GM06990 (cell line): ENCODE data around the gene GPR137.
A peak's percentile ranks its signal among the peaks of the same experiment; 100 is the strongest.
"Not testable (repeated sequence)": the region's sequence is repeated elsewhere in the genome, so short reads cannot be mapped to it uniquely, and the experiment has no call there.

Experiments used
- DNase-seq: peaks from one replicate; pipeline ENCODE4 v3.0.0-alpha.2; 2011; ENCODE audit not compliant: insufficient read length; ENCODE audit errors: extremely low read depth
- H3K27me3 ChIP-seq: replicated peaks from 2 replicates; pipeline ENCODE4 v1.6.0; 2011; ENCODE audit warnings: low read length; ENCODE audit not compliant: control insufficient read depth, insufficient read depth
- H3K36me3 ChIP-seq: 2 replicates; pipeline ENCODE4 v1.5.1; 2011; ENCODE audit warnings: low read length; ENCODE audit not compliant: control insufficient read depth, insufficient read depth
- H3K4me3 ChIP-seq: replicated peaks from 2 replicates; pipeline ENCODE4 v1.5.1; 2011; ENCODE audit warnings: low read depth, mild to moderate bottlenecking, control low read depth, low read length
- CTCF ChIP-seq: IDR thresholded peaks from 2 replicates; pipeline ENCODE4 v1.5.1; 2011; ENCODE audit warnings: low read length, control low read depth, mild to moderate bottlenecking, inconsistent platforms; ENCODE audit not compliant: insufficient read depth, poor library complexity, severe bottlenecking

GPR137 gene

GRCh38 chr11:64305691-64306562 lies 20.3 kb downstream of the GPR137 start:
- DNase-seq, result peak; percentile 77
- TF ChIP-seq CTCF, result peak; percentile 72
- Histone ChIP-seq H3K4me3 (peak overlapping the region; percentile 83), H3K27me3 (no peaks in the 10 kb centered on the region), H3K36me3 (peaks cover 3% of the 10 kb centered on the region)

GRCh38 chr11:64306563-64306875 lies 20.9 kb downstream of the GPR137 start:
- Histone ChIP-seq H3K27me3 (no peaks in the 10 kb centered on the region), H3K36me3 (peaks cover 5% of the 10 kb centered on the region), H3K4me3 (peak overlapping the region; percentile 83)
- DNase-seq, result no peak
- no peak for TF ChIP-seq CTCF

- TF ChIP-seq CTCF, result no peak
- DNase-seq, result no peak
- Histone ChIP-seq H3K36me3 (peaks cover 5% of the 10 kb centered on the region), H3K27me3 (no peaks in the 10 kb centered on the region), H3K4me3 (peak overlapping the region; percentile 83)
These were observed 21.4 kb downstream of the GPR137 start for GRCh38 chr11:64306876-64307622.

GRCh38 chr11:64307795-64308194 lies 22.1 kb downstream of the GPR137 start:
- not testable (repeated sequence) for DNase-seq, H3K36me3 ChIP-seq, H3K4me3 ChIP-seq, H3K27me3 ChIP-seq

GRCh38 chr11:64312947-64313346 lies 27.3 kb downstream of the GPR137 start:
- H3K36me3 ChIP-seq, result peaks cover 16% of the 10 kb centered on the region
- no peaks in the 10 kb centered on the region for H3K27me3 ChIP-seq
- no peak for DNase-seq
- no peak overlapping the region for H3K4me3 ChIP-seq
- TF ChIP-seq CTCF, result no peak

- TF ChIP-seq CTCF, result no peak
- H3K36me3 ChIP-seq, result peaks cover 16% of the 10 kb centered on the region
- no peak for DNase-seq
- H3K4me3 ChIP-seq, result no peak overlapping the region
- H3K27me3 ChIP-seq, result no peaks in the 10 kb centered on the region
These were observed 28.0 kb downstream of the GPR137 start for GRCh38 chr11:64313491-64314145.
